Stimulated activated CD4-positive, alpha-beta T cell treated with anti-CD3 and anti-CD28 coated beads, Interleukin-12 subunit alpha, Interleukin-12 subunit beta, amount 100 ng/mL, for 24 hours (primary cell): ENCODE measurements around the gene ADAM15.

Experiments
- DNase-seq, 2 experiments: peaks; one replicate each; pipeline ENCODE4 v3.0.0-alpha.2; 2020; ENCODE audit warnings: low read depth in 2 of 2

The ADAM15 gene

DNA sequence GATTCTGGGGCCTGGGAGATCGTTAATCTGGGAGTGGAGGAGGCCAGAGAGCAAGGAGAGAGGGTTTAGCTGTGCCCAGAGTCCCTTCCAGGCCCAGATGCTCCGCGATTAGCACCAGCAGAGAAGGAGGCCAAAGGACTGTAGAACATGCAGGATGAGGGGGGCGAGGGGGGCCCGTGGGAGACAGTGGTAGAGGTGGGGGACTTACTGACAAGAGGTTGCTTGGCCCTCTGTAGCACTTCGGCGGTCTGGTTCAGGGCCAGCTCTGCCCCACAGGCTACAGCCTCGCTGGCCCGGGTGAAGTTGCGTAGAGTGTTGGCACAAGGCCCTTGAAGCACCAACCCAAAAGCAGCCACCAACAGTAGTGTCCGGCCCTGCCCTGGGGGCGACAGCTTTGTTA, 18.2 kb upstream of the ADAM15 start:
- no peak for DNase-seq

DNA sequence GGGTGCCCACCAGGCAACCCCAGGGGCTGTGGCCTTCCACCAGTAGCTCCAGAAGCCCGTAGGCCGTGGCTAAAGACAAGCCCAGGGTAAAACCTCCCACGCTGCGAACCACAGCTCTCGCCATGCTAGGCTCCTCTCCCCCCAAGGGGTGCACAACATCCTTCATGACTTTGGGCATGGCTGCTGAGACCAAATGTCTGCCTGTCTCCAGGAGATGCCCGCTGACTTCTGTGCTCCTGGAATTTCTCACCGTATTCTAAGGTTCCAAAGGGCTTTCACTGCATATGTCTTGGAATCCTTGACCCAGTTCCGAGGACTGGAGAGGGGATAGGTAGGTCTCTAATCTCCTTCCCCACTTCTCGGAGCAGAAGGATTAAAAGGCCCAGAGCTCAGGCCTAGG, 17.6 kb upstream of the ADAM15 start, which contains the start of the genes DCST1 and DCST2:
Gene DCST1 (plus strand): TSS at position 301 of the 400 bp plus-strand sequence. CDS start 213 bp downstream, outside the sequence.
Gene DCST2 (minus strand): TSS at position 258 of the 400 bp plus-strand sequence. CDS start 80 bp downstream, at position 178.
- DNase-seq: no peak

DNA sequence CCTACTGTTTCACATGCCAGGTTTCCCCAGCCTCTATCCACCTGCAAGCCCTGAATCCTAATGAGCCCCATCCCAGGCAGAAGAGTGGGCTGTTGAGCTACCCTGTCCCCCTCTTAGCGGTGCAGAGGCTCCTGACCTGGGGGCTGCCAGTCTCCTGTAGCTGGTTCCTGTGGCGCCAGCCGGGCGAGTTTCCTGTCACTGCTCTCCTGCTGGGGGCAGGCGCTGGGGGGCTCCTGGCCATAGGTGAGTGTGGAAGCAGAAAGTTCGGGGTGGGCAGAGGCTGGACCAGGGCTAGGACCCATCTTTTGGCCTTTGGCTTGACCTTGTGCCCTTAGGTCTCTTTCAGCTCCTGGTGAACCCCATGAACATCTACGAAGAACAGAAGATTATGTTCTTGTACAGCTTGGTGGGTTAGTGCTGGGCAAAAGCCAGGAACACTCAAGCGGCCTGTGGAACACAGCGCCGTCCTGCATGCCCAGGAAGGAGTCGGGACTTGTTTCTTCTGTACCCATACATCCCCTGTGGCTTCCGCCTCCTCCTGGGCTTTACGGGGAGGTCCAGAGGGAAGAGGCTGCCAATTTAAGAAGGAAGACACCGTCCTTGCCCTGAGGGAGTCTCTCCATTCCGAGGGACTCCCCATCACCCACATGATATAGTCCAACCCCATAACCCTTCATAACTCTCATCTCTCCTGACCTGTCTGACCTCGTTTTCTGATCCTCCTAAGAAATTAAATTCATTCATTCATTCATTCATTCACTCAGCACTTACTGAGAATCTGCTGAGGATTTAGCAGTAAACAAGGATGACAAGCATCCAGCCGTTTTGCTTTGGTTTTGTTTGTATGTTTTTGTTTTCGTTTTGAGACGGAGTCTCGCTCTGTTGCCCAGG, 16.6 kb upstream of the ADAM15 start:
- DNase-seq: no peak

DNA sequence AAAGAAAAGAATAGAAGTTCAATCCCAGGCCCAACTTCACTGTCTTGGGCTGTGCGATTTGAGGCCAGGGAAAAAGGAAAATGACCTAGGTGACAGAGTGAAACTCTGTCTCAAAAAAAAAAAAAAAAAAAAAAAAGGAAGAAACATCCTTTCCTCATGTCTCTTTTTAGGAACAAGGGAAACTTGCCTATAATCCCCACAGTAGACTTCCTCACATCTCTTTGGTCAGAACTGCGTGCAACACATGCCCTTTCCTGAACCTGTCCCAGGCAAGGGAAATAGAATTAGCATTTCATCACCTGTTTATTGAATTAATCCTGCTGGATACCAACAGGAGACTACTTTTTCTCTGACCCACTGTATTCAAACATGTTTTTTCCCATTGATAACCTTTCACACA, 15.2 kb upstream of the ADAM15 start:
- no peak for DNase-seq

DNA sequence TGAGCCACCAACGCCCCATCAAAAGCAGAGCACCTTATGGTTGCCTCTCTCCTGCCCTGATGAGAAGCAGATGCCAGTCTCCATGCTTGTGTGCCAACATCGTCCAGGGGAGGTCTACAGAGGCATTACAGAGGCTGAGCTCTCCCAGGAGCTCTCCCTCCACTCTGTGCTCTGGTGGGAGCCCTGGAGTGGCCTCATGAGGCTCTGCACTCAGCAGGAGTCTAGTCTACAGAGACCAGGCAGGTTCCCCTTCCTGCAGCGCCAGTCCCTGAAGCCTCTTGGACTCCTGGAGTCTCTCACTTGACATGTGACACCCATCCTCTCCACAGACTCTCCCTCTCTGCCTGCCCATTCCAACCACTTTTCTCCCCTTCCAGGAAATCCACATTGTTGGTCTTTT, 14.1 kb upstream of the ADAM15 start:
- no peak for DNase-seq

DNA sequence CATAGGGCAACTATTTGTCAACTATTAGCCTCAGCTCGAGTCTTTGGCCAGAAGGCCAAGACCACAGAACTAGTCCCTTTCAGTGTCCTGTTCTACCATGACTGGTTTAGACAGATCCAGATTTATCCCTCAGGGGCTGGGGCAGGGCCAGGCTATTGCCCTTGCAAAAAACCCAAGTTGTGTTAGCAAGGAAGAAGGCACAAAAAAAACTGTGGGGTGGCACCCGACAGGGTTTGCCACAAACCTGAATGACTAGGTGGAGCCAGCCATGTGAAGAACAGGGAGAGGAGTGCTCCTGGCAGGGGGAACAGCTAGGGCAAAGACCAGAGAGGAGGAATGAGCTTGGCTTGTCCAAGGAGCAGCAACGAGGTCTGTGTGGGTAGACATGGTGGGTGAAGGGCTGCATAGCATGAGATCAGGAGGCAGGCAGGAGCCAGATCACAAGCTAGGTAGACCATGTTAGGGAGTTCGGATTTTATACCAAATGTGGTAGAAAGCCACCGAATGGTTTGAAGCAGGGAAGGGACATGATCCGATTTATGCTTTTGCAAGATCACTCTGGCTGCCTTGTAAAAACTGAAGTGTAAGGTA, 13.2 kb upstream of the ADAM15 start:
- no peak for DNase-seq

DNA sequence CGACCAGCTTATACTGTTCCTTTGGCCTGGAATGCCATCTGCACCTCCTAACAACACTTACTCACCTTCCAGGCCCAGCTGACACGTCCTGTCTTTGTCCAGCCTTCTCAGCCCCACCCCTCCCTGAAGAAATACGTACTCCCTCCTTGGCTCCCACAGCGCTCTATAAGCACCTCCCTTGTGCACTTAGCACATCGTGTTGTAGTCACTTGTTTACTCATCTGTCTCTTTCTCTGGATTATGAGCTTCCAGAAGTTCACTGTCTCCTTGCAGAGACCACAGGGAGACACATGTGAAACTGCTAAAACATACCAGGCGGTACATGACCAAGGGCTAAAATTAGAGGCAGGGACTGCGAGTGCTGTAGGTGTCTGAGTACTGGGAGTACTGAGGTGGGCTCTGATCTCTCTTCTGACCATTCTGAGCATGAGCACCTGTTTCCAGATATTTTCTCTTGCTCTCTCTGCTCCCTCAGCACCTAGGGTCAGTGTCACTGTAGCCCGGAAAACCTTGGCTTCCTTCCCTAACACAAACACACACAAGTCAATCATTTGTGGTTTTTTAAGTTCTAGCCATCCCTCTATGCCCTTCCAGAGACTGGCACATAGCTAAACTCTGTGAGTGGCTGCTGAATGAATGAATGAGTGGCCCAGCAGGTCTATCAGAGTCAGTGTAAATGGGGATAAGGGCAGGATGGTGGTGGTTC, 12.4 kb upstream of the ADAM15 start:
- no peak for DNase-seq

DNA sequence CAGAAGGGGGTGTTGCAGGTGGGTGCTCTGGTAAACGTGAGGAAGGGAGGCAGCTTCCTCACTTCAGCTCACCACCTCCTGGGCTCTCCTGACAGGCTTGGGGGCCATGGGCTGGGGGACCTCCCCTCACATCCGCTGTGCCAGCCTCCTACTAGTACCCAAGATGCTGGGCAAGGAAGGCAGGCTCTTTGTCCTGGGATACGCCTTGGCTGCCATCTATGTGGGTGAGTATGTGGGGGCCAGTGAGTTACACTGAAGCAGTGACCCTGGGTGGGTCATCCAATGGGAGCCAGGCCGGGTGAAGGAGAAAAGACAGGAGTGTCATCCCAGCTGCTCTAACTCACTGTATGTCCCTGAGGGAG, 11.8 kb upstream of the ADAM15 start:
- no peak for DNase-seq

DNA sequence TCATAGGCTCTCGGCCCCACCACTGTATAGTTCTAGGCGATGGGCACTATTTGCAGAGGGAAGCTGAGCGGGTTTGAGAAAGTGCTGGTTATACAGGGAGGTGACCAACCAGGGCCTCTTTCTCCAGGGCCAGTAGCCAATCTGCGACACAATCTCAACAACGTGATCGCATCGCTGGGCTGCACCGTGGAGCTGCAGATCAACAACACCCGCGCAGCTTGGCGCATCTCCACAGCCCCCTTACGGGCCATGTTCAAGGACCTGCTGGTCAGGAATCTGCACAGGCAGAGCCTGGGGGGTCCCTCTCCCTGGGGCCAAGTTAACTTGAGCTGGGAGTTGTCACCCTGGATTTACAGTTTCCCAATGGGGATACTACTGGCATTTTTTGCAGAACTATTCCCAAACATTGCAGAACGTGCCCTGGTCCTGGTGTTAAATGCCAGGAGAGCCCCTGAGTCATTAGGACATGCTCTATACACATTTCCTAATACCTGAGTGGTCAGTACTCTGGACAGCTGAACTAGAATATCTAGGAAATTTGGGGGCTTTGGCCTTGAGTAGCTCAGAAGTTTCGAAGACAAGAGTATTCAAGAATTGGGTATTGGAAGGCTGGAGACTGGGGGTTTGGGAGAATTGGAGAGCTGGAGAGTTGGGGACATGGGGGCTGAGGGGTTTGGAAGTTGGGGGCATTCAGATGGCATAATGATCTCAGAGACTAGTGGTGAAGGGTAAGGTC, 10.6 kb upstream of the ADAM15 start:
- no peak for DNase-seq

DNA sequence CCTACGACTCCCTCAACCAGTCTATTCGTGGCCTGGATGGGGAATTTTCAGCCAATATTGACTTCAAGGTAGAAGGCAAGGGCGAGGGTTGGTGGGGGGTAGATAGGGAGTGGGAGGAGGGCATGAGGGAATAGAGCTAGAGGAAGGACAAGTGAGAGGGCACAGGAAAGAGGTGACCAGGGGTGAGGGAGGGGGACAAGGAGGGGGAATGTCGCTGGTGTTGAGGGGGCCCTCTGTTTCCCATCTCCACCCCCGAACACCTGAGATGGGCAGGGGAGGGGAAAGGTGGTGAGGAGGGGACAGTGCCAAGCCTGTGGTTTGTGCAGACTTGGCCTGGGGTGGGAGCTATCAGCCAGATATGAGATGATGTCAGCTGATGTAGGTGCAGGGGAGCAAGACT, 8.3 kb upstream of the ADAM15 start:
- no peak for DNase-seq

DNA sequence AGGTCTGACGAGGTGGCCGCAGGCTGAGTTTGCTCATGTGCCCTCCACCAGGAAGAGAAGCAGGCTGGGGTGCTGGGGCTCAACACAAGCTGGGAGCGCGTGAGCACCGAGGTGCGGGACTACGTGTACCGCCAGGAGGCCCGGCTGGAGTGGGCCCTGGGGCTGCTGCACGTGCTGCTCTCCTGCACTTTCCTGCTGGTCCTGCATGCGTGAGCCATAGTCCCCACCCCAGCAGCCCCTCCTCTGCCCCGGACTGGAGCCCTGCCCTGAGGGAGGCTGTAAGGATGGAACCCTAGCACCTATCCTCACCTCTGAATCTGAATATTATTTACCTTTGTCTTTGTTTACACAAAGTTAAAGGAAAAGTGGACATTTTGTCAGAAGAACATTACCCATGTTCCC, 7.8 kb upstream of the ADAM15 start:
- no peak for DNase-seq

DNA sequence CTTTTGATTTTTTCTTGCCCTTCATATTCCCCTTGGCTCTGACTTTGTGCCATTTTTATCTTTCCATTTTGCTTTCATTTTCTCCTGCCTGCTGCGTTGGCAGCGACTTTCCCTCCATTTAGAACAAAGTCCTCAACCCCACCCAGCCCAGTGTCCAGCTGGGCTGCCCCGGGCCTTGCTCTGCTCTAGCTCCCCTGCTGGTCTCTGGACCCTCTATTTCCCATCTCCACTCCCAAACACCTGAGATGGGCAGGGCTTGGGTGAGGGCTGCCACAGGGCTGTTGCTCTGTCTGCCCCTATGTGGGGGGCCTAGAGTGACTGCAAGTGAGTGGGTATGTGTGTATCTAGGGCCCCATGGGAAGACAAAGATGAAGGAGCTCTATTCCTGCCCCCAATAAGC, 7.3 kb upstream of the ADAM15 start:
- DNase-seq: no peak

DNA sequence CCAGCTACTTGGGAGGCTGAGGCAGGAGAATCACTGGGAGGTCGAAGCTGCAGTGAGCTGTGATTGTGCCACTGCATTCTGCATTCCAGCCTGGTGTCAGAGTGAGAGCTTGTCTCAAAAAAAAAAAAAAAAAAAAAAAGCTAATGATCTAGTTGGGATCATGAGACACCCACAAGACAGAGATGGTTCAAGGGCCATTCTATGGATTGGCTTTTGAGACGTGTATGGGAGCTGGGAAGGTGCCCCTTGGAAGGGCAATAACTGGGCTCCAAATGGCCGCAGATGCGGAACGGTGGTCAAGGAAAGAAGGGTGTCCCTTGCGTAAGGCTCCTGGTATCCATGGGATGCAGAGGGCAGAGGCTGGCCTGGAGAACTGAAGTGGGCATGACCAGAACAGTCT, 6.8 kb upstream of the ADAM15 start:
- DNase-seq: no peak

DNA sequence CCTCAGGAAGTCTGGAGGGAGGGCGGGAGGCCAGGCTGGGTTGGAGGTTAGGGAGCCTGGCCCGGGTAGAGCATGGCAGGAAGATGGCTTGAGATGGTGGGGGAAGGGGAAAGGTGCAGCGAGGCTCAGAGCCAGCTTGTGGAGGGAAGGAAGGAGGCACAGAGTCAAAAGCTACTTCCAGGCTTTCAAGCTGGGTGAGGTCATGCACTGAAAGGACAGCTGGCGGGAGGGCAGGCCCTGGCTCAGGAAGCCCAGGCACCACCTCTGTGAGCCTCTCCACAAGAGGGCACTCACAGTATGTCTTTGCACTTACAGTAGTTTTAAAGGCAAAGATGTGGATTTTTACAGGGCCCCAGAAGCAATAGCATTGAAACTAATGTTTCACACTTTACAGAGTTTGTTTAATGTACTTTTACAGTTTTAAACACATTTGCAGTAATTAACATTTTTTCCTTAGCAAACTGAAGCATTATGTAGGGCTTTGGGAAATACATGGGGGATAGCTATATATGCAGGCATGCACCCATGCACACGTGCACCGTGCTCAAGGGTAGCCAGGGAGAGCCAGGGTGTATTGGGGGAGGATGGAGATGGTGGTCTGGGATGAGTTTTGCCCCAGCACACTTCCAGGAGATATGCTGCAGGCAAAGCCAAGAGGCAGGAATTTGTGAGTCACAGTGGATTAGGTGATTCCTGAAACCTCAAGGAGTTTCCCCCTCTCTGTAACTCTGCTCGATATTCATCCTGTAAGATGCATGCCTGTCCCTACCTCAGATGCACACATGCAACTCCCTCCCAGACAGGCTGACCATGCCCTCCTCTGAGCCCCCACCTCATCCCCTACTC, 6.1 kb upstream of the ADAM15 start:
- peak in 1 of 2 experiments; percentile 45 for DNase-seq

DNA sequence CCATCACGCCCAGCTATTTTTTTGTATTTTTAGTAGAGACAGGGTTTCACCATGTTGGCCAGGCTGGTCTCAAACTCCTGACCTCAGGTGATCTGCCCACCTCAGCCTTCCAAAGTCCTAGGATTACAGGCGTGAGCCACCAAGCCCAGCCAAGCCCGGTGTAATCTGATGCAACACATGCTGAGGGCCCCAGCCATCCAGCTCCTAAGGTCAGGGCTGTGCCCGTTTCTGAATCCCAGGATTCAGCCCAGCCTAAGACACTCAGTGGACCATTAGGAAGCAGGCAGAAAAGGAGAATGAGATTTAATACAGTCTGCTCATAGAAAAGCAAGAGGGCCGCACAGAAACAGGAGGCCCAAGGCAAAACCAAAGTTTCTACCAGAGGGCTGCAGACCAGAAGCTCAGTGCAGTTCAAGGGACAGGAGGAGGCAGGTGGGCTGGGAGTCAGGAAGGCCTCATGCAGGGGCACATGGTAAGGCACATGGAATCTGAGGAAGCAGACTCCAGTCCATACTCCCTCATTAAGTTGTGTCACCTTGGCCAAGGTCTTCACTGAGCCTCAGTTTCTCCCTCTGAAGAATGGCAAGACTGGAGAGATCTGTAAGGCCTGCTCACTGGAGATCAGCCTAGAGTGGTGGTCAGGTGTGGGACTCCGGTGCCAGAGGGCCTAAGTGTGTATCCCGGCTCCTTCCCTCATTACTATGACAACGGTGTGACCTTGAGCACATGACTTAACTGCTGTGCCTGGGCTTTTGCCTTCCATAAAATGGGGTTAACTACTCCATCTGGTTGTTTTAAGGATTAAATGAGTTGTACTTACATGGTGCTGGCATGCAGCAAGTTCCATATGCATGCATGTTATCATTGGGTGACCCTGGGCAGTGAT, 2.4 kb upstream of the ADAM15 start:
- DNase-seq: no peak

DNA sequence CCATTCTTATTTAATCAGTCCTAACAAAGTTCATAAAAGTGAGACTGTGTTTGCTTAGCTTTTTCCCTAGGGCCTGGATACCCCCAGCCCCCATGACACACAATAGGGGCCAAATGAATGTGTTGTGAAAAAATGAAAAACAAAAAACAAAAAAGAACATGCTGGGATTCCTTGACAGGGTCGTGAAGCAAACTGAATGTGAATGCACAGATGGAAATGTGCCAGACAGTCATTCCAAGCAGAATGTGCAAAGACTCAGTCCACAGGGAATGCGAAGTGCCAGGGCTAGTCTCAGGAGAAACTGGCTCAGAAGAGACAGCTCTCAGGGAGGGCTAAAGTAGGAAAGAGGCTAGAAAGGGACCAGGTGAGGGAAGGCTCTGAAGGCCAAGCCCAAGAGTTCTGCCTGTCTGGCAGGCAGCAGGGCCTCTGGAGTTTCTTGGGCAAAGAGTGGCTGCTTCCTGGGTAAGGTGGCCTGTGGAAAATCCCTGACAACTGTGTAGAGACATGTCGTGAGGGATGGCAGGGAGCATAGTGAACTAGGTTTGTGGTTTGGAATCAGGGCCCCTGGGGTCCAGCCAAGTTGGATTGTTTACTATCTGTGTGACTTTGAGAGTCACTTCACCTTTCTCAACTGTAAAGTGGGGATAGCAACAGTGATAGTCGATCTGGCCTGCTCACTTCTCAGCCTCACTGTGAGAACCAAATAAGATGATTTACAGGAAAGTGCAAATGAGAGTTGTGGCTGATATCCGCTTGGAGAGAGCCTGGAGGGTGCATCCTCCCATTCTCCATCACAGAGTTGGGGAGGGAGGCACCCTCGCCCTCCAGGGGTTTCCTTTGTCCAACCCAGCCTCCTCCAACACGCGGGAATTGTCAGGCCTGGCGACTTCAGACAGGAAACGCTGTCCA, 1.2 kb upstream of the ADAM15 start:
- no peak for DNase-seq

DNA sequence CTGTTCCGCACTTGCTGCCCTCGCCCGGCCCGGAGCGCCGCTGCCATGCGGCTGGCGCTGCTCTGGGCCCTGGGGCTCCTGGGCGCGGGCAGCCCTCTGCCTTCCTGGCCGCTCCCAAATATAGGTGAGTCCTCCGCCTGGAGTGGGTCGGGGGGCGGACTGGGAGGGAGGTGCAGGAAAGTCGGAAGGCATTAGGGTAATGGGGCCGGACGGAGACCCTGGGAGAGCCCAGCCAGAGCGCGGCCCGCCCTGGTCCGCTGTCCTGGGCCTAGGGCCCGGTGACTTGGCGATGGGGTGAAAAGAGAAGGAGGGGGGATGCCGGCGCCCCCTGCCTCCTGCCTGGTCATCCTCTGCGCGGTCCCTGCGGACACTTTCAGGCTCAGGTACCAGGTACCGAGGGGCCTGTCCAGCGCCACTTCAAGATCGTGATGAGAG, 243 bp downstream of the ADAM15 start:
- no peak for DNase-seq

DNA sequence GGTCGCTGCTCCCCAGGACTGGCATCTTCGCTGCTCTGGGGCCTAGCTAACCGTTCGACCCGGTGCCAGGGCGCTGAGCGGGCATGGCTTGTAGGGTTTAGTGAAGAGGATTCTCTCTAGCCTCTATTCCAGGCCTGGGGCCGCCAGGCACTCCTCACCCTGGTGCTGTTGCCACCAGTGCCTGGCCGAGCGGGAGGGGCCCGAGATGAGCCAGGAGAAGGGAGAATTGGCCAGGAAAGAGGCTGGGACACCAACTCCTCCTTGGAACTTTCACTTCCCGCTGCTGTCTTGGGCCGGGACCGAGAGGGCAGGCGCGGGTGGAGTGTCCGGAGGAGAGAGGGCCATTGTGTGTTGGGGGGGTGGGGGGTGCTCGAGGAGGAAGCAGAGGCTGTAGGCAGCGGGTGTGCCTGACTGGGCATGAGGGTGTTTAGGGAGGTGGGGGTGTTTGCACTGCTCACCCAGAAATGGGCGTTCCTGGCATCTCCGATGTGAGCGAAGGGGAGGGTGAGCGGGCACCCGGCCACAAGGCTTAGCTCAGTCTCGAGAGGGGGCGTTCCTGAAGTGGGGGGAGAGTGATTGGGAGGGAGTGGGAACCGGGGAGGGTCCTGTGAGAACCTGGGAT, 772 bp downstream of the ADAM15 start:
- peak in 1 of 2 experiments; percentile 37 for DNase-seq
